Activated naive CD8-positive, alpha-beta T cell treated with anti-CD3 and anti-CD28 coated beads for 36 hours (primary cell): ENCODE data around the gene DEAF1. TPM values are rescaled to one million over a fixed set of nuclear protein-coding genes. Genes with fewer than 3 reads are reported as not detected.
A peak's percentile ranks its signal among the peaks of the same experiment; 100 is the strongest.

Experiments
- DNase-seq: peaks from one replicate; pipeline ENCODE4 v3.0.0; 2021
- H3K27ac Mint-ChIP-seq: one replicate; pipeline ENCODE4 v1.8.0; 2022; ENCODE audit warnings: mild to moderate bottlenecking, moderate library complexity, mixed read lengths
- H3K27me3 Mint-ChIP-seq: one replicate; pipeline ENCODE4 v1.8.0; 2022; ENCODE audit warnings: mild to moderate bottlenecking, mixed read lengths
- H3K36me3 Mint-ChIP-seq: one replicate; pipeline ENCODE4 v1.8.0; 2021; ENCODE audit warnings: mild to moderate bottlenecking, mixed read lengths
- H3K4me1 Mint-ChIP-seq: one replicate; pipeline ENCODE4 v1.8.0; 2021; ENCODE audit warnings: mixed read lengths
- H3K4me3 Mint-ChIP-seq: one replicate; pipeline ENCODE4 v1.8.0; 2022; ENCODE audit warnings: mild to moderate bottlenecking, moderate library complexity, mixed read lengths
- H3K9me3 Mint-ChIP-seq: one replicate; pipeline ENCODE4 v1.8.0; 2022; ENCODE audit warnings: mixed read lengths
- total RNA-seq, 2 experiments: library from RNA; stranded (reverse); gene quantifications; one replicate each; pipeline ENCODE4 v1.2.3, GENCODE V29; 2021

The DEAF1 gene
- total RNA-seq, 2 experiments from 2014 or later = 46.1 to 49.7 TPM

- Mint-ChIP-seq H3K9me3 (no peaks in the 10 kb centered on the region), H3K4me3 (peak overlapping the region; percentile 18), H3K27ac (no peak overlapping the region), H3K36me3 (peaks cover 2% of the 10 kb centered on the region), H3K4me1 (peaks cover 10% of the 10 kb centered on the region), H3K27me3 (peaks cover 38% of the 10 kb centered on the region)
- DNase-seq = no peak
Observed at GRCh38 chr11:638631-639331, 56.2 kb downstream of the DEAF1 start.

DNA sequence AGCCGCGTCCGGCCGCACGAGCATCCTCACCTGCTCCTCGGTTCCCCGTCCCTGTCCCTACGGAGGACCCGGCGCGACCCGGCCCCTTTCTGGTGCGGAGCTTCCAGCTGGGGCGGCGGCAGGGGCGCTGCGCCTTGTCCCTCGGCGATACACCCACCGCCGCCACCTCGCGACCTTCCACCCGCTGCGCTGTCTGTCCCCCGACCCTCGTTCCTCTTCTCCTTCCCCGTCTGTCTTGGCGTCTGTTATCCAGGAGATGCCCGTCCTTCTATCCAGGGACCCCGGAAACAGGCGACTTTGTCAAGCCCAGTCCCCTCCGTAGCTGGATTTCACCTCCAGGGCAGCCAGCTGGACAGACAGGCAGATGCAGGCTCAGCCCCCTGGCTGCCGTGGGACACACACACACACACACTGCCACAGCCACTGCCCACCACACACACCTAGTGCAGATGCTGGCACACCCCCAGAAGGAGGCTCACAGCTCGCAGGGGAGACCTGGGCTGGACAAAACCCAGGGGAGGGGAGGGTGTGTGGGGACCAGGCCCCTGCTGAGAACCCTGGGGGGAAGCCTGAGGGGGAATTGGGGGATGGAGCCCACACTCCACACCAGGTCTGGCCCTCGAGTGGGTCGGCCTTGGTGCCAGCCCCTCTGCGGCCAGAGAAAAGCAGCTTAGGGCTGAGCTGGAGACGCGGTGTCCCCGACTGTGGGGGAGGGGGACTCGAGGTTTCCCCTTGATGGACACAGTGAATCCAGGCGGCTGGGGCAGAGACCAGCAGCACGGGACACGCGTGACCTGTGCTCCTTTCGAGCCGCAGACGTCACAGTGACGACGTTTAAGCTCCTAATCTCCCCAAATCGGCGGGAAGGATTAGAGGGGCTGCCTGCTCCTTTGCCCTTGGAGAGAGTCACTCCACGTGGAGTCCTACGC, 57.2 kb downstream of the DEAF1 start:
- H3K4me3 Mint-ChIP-seq = peak overlapping the region; percentile 48
- H3K9me3 Mint-ChIP-seq = no peaks in the 10 kb centered on the region
- peaks cover 2% of the 10 kb centered on the region for H3K36me3 Mint-ChIP-seq
- H3K4me1 Mint-ChIP-seq = peaks cover 10% of the 10 kb centered on the region
- DNase-seq = no peak
- no peak overlapping the region for H3K27ac Mint-ChIP-seq
- H3K27me3 Mint-ChIP-seq = peaks cover 38% of the 10 kb centered on the region

DNA sequence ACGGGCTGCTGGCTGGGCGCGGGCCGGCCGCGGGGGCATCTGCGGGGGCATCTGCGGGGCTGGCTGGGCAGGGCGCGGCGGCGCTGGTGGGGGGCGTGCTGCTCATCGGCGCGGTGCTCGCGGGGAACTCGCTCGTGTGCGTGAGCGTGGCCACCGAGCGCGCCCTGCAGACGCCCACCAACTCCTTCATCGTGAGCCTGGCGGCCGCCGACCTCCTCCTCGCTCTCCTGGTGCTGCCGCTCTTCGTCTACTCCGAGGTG, 57.8 kb downstream of the DEAF1 start:
- no peaks in the 10 kb centered on the region for H3K9me3 Mint-ChIP-seq
- H3K27ac Mint-ChIP-seq = no peak overlapping the region
- H3K27me3 Mint-ChIP-seq = peaks cover 38% of the 10 kb centered on the region
- DNase-seq = no peak
- H3K36me3 Mint-ChIP-seq = peaks cover 2% of the 10 kb centered on the region
- H3K4me3 Mint-ChIP-seq = peak overlapping the region; percentile 48
- H3K4me1 Mint-ChIP-seq = peaks cover 10% of the 10 kb centered on the region

GRCh38 chr11:636511-637332, 58.3 kb downstream of the DEAF1 start, which contains the start of gene DRD4:
Gene DRD4 (plus strand): TSS chr11:637269. CDS start chr11:637305, 36 bp downstream.
- peak within 1 kb of the TSS; percentile 48 for H3K4me3 Mint-ChIP-seq
- peaks cover 38% of the 10 kb centered on the region for H3K27me3 Mint-ChIP-seq
- peaks cover 10% of the 10 kb centered on the region for H3K4me1 Mint-ChIP-seq
- no peaks in the 10 kb centered on the region for H3K9me3 Mint-ChIP-seq
- no peak within 1 kb of the TSS for H3K27ac Mint-ChIP-seq
- no peak for DNase-seq
- peaks cover 2% of the 10 kb centered on the region for H3K36me3 Mint-ChIP-seq

DNA sequence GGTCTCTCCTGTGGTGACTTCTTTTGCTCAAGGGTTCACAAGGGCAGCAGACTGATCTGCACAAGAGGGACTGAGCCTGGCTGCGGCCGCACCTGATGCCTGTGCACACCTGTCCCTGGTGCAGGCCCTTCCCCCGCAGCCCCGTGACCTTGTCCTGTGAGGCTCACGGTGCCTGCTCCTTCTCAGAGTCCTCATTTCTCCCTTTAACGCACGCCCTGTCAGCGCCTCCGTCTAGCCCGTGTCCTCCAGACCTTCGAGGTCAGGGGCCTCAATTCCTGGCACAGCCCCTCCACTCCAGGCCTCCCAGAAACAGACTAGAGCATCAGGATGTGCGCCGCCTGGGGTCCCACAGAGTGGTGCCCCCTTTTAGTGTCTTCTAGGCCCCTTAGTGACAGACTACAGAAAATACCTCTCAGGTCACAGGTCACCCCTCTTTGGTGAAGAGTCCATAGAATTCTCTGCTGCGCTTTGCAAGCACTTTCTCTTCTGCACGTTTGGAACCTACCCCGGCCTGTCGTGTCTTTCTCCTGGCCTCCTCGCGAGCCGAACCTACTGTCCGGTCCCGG, 59.0 kb downstream of the DEAF1 start:
- H3K9me3 Mint-ChIP-seq = no peaks in the 10 kb centered on the region
- peaks cover 10% of the 10 kb centered on the region for H3K4me1 Mint-ChIP-seq
- DNase-seq = no peak
- no peak overlapping the region for H3K4me3 Mint-ChIP-seq
- H3K27ac Mint-ChIP-seq = no peak overlapping the region
- peaks cover 2% of the 10 kb centered on the region for H3K36me3 Mint-ChIP-seq
- peaks cover 38% of the 10 kb centered on the region for H3K27me3 Mint-ChIP-seq

GRCh38 chr11:630871-631270, 64.2 kb downstream of the DEAF1 start:
- peaks cover 24% of the 10 kb centered on the region for H3K4me1 Mint-ChIP-seq
- H3K9me3 Mint-ChIP-seq = no peaks in the 10 kb centered on the region
- no peak overlapping the region for H3K27ac Mint-ChIP-seq
- peaks cover 4% of the 10 kb centered on the region for H3K36me3 Mint-ChIP-seq
- no peak overlapping the region for H3K4me3 Mint-ChIP-seq
- H3K27me3 Mint-ChIP-seq = peaks cover 28% of the 10 kb centered on the region
- DNase-seq = no peak

DNA sequence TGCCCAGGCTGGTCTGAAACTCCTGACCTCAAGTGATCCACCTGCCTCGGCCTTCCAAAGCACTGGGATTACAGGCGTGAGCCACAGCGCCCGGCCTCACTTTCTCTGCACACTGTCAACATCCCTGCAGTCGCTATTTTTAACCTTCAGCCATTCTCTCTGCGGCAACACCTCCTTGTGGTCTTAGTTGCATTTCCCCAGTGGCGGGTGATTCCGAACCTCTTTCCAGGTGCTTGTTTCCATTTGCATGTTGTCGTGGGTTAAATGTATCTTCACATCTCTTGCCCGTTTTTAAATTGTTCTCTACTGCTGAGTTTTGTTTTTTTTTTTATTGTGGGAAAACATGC, 65.8 kb downstream of the DEAF1 start:
- no peak for DNase-seq
- H3K9me3 Mint-ChIP-seq = no peaks in the 10 kb centered on the region
- peak overlapping the region; percentile 66 for H3K4me3 Mint-ChIP-seq
- peaks cover 28% of the 10 kb centered on the region for H3K27me3 Mint-ChIP-seq
- H3K27ac Mint-ChIP-seq = peak overlapping the region; percentile 84
- H3K36me3 Mint-ChIP-seq = peaks cover 4% of the 10 kb centered on the region
- H3K4me1 Mint-ChIP-seq = peaks cover 21% of the 10 kb centered on the region

GRCh38 chr11:628056-628455, 67.0 kb downstream of the DEAF1 start:
- Mint-ChIP-seq H3K4me3 (peak overlapping the region; percentile 66), H3K27me3 (peaks cover 28% of the 10 kb centered on the region), H3K27ac (peak overlapping the region; percentile 84), H3K36me3 (peaks cover 4% of the 10 kb centered on the region), H3K4me1 (peaks cover 21% of the 10 kb centered on the region), H3K9me3 (no peaks in the 10 kb centered on the region)
- DNase-seq = no peak

- no peak for DNase-seq
- peaks cover 4% of the 10 kb centered on the region for H3K36me3 Mint-ChIP-seq
- H3K27me3 Mint-ChIP-seq = peaks cover 28% of the 10 kb centered on the region
- peaks cover 21% of the 10 kb centered on the region for H3K4me1 Mint-ChIP-seq
- no peaks in the 10 kb centered on the region for H3K9me3 Mint-ChIP-seq
- no peak overlapping the region for H3K27ac Mint-ChIP-seq
- H3K4me3 Mint-ChIP-seq = no peak overlapping the region
Observed at GRCh38 chr11:627308-627576, 67.8 kb downstream of the DEAF1 start.

DNA sequence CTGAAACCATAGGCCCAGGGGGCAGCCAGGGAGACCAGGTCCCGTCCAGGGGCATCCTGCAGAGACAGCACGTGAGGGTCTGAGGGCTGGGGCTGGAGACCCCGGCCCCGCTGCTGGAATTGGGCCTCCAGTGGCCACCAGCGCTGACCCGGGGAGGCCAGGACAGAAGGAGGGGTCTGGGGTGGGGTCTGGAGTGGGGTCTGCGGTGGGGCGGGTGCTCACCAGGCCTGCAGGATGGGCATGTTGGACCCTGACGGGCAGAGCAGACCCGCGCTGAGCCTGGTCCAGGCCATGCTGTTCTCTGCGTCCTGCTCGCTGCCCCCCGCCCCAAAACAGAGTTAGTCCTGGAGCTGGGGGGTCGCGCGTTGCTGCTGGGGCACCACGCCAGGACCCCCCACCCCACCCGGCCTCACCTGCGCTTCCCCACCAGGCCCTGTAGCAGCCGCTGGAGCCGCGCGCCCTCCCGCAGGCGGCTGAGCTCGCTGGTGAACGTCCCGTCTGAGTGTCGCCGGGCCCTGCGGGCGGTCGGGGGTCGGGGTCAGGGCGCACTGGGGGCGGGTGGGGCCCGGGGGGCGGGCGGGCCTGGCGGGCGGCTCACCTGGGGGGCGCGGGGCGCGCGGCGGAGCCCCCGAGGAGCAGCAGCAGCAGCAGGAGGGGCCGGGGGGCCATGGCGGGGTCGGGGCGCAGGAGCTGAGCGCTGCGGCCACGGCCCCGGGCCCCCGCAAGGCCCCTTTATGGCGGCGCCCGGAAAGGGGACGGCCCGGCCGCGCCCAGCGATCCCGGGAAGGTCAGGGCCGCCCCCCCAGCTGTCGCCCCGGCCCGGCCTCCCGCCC, 68.3 kb downstream of the DEAF1 start, which contains the start of gene SCT:
SCT (minus strand) TSS at position 707 of the 833 bp plus-strand sequence; CDS start at position 669, 38 bp downstream.
- peaks cover 21% of the 10 kb centered on the region for H3K4me1 Mint-ChIP-seq
- no peak within 1 kb of the TSS for H3K27ac Mint-ChIP-seq
- H3K9me3 Mint-ChIP-seq = no peaks in the 10 kb centered on the region
- no peak within 1 kb of the TSS for H3K4me3 Mint-ChIP-seq
- no peak for DNase-seq
- H3K36me3 Mint-ChIP-seq = peaks cover 4% of the 10 kb centered on the region
- peaks cover 28% of the 10 kb centered on the region for H3K27me3 Mint-ChIP-seq

GRCh38 chr11:625636-626268, 69.3 kb downstream of the DEAF1 start:
- Mint-ChIP-seq H3K27ac (no peak overlapping the region), H3K4me3 (no peak overlapping the region), H3K4me1 (peaks cover 21% of the 10 kb centered on the region), H3K27me3 (peaks cover 28% of the 10 kb centered on the region), H3K36me3 (peaks cover 4% of the 10 kb centered on the region), H3K9me3 (no peaks in the 10 kb centered on the region)
- no peak for DNase-seq

DNA sequence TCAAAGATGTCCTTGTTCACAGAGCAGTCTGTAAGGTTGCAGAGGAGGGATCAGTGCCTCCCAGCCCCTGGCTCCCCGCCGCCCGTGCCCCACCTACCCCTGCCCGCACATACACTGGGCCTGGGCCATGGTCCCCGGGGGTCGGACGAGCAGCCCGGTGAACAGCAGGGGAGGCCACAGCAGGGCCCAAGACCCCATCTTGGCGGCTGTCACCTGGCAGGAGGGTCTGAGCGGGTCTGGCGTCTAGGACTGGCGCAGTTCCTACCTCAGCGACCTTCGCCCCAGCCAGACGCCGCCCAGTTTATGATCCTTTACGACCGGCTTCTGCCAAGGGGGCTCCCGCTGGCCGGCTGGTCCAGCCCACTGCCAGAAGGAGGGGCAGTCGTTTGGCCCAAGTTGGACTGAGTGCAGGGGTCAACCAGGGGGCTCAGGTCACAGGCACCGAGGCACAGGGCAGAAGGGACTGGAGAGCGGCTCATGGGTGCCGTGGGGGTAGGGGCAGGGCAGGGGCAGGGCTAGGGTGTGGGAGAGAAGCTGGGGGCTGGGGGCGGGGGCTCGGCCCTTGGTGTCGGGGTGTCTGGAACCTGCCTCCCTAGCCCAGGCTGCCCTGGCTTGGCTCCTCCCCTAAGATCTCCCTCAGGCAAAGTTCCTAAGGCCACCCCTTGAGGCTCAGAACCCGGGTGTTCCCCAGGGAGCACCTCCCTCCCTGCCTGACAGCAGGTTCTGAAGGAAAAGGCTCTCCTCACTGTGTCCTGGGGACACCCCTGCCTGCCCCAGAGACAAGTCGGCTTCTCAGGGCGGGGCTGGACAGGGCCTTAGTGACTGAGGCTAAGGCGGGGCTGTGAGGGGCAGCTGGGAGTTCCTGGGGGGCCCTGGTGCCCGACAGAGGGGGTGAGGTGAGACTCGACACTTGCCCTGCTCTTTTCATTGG, 70.1 kb downstream of the DEAF1 start, which contains the start of gene CDHR5:
CDHR5 (minus strand) TSS at position 251 of the 931 bp plus-strand sequence; CDS start at position 198, 53 bp downstream.
- H3K27ac Mint-ChIP-seq = no peak within 1 kb of the TSS
- peaks cover 28% of the 10 kb centered on the region for H3K27me3 Mint-ChIP-seq
- H3K4me3 Mint-ChIP-seq = no peak within 1 kb of the TSS
- H3K4me1 Mint-ChIP-seq = peaks cover 21% of the 10 kb centered on the region
- no peak for DNase-seq
- H3K36me3 Mint-ChIP-seq = peaks cover 4% of the 10 kb centered on the region
- no peaks in the 10 kb centered on the region for H3K9me3 Mint-ChIP-seq
